Left forelimb (tissue), 1 donor: ENCODE measurements around the gene EHBP1L1.
A peak's percentile ranks its signal among the peaks of the same experiment; 100 is the strongest.

Source experiments
- DNase-seq: peaks from one replicate; pipeline ENCODE4 v3.0.0-alpha.2; 2018; ENCODE audit warnings: low spot score

Gene EHBP1L1

DNA sequence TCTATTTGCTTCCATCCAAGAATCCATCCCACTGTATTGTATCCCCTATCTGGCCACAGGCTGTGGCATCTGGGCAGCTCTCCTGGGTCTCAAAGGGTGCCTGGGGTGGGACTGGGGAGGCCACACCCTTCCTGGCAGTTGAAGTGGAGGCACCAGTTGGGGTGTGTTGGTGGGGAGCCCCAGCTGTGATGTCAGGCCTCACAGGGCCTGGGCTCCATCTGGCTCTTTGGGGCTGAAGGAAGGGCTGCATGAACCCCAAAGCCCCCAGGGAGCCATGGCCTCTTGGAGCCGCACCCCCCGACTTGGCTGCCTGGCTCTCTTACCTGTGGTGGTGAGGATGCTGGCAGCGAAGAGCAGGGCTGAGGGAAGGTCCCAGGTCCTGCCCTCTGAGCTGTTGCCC is 19.3 kb downstream of the EHBP1L1 start:
- no peak for DNase-seq

DNA sequence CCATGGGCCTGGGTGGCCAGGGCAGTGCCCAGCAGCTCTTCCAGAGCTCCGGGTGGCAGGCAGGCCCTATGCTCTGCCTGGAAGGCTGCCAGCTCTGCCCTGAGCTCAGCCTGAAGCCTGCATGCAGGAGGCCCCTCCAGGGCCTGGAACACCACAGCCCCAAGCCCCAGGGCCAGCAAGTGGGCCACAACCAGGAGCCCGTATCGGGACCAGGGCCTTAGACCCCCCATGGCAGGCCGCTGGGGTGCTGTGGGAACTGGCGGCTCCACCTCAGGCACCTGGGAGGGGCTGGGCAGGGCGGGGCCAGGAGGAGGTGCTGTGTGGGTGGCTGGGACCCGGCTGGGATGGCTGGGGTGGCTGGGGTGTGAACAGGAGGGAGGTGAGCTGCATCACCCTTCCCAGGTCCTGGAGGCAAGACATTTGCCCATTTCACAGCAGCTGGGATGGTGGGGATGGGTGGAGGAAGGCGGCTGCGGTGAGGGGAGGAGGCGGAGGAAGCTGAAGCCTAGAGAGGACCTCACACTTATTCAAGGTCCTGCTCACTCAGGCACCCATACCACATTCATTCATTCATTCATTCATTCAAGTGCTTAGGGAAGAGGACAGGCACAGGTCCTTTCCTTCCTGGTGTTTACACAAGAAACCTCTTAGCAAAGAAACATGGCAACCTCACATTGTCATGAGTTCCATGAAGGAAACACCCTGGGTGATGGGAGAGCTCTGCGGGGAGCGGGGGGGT is 19.9 kb downstream of the EHBP1L1 start, which contains the start of gene KCNK7:
Gene KCNK7, minus strand, starts transcription at position 258 of the 739 bp plus-strand sequence. Its CDS starts 28 bp downstream, at position 230.
- no peak for DNase-seq

DNA sequence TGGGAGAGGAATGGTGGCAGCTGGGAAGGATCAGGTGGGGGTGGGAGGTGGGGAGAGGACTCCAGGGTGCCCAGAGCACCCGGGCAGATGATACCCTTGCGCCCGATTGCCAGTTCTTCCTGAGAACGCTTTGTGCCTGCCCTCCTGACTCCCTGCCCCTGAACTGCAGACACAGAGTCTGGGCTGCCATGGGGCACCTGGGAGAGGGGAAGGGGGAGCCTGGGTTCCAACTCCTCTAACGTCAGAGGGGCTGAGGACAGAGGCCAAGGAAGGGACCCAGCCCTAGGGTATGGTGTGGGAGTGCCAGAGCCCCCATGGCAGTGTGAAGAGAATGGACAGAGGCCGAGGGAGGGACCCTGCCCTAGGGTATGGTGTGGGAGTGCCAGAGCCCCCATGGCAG is 20.7 kb downstream of the EHBP1L1 start:
- DNase-seq = no peak

DNA sequence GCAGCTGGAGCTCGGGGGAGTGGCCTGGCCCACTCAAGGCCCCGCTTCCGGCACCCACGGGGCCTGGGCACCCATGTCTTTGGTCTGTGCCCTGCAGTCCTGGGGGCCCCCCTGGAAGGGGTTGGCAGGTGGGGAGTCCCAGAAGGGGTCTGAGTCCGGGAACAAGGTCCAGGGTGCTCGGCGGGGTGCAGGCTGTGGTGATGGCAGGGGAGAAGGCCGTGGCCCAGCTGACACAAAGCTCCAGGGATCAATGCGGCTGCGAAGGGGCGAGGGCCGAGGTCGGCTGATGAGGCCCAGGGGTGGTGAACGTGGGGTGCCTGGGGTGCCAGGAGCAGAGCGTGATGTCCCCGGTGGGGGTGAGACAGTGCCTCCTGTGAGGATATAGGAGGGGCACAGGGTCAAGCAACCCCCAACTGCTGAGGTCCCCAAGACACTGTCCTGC is 22.4 kb downstream of the EHBP1L1 start:
- DNase-seq = no peak

DNA sequence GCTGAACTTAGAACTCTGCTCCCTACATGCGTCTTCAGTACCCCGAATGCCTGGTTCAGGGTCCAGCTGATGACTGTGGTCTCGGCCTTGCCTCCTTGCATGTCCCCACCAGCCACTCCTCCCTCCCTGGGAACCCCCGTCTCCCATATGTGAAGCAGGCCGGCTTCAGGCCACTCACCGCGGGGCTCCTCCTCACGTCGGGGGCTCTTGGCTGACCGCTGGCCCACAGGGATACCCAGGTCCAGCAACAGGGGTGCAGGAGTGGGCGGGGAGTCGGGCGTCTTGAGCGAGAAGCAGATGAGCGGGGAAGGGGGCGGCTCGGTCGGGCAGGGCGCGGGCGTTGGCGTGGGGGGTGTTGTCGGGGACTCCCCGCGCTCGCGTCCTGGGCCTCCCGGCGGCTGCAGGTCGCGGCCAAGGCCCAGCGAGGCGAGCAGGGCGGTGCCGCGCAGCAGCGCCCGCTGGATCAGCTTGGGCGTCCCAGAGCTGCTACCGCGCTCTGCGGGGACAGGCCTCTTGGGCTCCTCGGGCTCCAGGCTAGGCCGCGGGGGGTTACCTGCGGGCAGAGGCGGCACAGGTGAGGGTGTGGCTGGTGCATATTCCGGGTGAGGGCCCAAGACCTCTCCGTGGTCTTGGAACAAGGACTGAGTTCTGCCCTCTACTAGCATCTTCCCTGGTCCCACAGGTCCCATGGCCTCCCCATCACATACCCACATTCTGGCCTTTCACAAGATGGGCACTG is 23.5 kb downstream of the EHBP1L1 start:
- DNase-seq = no peak

DNA sequence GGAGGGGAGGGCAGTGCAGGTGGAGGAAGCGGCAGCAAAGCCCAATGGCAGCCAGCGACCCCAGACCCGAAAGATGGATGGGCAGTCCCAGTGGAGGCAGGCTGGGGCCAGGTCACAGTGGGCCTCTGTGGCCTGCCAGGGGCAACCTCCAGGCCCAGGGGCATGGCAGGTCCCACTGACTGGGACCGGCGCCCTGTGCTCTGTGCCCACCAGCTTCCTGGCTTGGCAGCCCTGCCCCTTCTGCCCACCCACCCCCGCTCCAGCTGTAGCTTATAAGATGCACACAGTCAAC is 24.0 kb downstream of the EHBP1L1 start:
- DNase-seq = no peak

DNA sequence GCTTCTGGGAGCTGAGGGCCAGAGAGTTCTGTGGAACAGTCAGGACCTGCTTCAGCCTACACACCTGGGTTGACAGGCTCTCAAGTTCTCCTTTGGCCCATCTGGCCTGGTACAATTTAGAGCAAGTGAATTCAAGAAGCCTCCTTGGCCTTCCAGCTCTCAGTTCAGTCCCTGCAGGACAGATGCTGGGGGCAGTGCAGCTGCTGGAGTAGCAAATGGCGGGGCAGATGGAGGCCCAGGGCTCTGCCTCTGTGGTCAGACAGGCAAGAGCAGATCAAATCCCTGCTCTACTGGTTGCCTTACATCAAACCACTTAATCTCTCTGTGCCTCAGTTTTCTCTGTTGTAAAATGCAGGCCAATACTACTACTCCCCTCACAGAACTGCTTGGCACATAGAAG is 28.4 kb downstream of the EHBP1L1 start:
- DNase-seq = no peak

DNA sequence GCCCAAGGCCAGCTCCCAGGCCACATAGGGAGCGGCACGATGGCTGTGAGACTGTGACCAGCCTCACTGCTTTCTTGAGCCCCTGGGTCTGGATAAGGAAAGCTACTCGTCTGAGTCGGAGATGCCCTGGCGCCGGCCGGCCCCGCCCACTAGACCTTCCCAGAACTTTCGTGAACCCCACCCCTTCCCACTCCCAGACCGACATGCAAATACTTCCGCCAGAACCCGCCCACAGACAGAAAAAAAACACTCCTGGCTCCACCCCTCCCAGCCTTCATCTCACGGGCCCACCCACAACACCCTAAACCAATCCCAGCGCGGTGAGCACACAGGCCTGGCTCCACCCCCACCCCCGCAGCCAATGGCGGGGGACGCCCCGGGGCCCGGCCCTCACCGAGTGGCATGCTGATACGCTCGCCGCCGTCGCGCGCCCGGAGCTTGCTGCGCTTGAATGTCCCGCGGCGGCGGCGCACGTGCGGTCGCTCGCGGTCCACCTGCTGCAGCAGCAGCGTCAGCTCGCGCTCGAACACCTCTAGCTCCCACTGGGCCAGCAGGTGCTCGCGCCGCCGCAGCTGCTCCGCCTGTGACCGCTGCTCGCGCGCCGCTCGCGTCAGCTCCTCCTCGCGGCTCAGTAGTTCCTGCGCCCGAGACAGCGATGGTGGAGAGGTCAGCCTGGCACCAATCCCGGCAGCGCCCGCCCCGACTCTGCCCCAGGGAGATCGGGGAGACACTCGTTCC is 31.2 kb downstream of the EHBP1L1 start:
- DNase-seq = peak; percentile 95

DNA sequence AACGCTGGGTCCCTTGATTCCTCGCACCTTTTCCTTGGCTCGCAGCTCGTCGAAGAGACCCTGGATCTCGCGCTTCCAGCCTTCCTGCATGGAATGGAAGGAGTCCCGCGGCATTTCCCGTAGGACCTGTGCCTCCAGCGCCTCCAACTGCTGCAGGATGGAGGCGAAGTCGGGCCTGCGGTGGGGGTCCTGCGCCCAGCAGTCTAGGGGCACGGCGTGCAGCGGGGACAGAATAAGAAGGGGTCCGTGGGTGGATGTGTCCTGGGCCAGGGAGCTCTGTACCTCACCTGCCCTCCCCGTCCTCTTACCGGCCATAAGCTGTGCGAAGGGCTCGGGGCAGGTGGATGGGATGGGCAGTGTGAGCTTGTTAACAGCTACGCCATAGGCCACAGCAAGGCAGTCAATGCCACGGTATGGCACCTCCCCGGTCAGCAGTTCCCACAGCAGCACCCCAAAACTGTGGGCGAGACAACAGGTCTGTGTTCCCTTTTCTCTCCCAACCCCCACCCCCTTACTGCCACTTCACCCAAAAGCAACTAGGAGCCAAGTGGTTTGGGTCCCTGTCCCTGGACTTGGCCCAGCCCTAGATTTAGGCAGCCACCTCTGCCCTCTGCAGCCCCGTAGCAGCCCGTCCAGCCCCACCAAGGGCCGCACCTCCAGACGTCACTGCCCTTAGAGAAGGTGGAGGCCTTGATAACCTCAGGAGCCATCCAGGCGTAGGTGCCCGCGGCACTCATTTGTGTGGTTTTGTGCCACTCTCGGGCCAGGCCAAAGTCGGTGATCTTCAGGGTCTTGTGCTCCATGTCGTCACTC is 32.0 kb downstream of the EHBP1L1 start:
- DNase-seq = no peak

DNA sequence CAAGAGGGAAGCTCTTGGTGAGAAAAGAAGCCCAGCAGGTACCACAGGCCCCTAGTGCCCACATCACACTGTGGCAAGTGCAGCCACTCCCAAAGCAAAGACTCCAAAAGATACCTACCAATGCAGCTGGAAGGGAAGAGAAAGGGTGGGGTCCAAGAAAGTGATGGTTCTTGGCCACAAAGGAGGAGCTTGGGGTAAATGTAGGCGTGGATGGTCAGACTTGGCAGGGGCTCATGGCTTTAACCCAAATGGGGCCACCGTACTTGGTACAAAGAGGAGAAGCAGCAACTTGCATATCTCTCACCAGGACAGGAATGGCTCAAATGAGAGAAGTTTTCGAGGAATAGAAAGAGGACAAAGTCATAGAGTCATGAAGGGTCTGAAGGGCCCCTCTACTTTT is 33.4 kb downstream of the EHBP1L1 start:
- DNase-seq = no peak

DNA sequence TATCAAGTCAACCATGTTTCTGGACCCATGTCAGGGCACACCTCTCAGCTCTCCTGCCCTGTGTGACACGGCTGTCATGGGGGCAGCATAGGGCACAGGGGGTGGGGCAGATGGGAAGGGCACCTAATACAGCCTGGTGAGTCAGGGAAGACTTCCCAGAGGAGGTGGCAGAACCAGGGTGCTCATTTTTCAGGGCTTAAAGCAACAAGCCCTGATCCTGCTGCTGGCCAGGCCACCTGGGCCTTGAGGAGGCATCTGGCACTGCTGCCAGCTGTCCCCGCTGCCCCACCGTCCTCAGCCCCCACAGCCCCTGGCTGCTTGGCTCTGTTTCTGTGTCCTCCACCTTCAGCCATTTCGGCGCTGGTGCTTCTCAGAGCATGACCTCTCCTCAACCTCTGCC is 33.8 kb downstream of the EHBP1L1 start:
- no peak for DNase-seq

DNA sequence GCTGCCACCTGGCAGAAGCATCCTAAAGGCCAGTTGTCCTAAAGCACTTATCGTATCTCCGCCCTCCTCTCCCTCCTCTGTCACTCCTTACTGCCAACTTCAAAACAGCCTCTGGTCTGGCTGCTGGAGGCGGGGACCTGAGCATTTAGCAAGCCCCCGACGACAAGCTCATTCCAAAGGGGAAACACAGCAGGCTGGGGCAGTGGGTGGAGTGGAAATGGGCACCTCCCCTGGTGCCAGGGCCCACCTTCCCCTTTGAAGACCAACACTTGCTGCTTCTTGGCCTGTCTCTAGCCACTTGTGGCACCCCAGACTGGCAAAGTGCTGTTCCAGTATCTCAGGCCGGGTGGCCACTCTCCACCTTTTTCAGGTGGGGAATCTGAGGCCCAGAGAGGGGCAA is 34.6 kb downstream of the EHBP1L1 start:
- no peak for DNase-seq

DNA sequence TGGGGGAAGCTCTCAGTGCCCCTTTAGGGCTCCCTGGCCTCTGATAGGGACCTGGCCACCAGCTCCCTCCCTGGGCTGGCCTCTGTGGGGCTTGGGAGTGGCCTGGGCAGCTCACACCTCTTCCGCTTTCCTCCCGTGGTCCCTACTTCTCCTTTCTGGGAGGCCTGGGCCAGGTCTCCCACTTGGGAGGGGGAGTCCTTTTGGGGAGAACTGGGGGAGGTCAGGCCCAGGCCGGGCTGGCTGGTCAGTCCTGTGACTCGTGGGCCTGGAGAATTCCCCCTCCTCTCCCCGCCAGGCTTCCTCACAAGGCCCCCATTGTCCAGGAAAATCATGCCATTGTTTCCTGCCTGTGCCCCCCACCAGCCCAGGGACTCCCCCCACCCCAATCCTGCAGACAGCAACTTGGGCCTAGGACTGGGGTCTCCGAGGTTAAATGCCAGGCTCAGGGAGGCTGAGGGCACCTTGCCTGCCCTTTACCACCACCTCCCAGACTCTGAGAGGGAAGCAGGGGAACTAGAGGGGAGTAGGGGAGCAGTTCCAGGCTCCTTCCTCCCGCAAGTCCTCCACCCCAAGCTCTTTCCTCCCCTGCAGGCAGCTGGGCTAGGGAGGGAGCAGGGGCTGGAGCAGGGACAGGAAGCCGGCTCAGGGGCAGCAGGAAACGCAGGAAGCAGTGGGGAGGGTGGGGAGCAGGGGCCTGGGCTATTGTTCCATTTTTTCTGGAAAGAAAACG is 35.3 kb downstream of the EHBP1L1 start:
- no peak for DNase-seq

DNA sequence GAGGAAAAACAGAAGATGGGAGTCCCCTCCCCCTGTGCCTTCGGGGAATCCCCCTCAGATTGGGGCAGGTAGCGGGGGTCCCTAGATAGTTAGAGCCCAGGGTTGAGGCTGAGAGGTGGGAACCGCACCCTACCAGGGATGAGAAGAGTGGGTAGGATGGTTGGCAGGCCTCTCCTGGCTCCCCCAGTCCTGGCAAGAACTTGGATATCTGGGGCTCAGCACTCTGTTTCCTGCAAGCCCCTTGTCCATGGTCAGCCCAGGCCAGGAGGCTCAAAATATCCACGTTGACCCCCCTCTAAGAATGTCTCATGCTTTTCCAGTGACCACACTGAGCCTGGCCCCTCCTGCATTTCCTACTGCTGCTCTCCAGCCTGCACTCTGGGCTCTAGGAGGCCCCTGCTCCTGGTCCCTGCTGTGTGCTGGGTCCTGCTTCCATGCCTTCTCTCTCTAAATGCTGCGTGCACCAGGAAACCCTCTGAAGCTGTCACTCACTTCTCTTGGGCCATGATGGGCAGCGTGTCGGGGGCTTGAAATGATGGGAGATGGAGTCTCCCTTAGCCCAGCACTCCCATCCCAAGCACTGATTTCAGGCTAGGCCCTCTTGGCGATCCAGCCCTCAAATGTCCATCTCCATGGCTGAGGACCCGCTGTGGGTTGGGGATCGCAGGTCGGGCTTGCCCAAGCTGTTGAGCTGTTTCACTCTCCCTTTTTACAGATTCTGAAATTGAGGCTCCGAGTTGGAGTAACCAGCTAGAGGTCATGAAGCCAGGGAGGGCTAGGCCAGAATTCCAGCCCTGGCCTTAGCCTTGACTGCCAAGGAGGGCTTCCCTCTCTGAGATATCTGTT is 36.1 kb downstream of the EHBP1L1 start:
- DNase-seq = no peak

DNA sequence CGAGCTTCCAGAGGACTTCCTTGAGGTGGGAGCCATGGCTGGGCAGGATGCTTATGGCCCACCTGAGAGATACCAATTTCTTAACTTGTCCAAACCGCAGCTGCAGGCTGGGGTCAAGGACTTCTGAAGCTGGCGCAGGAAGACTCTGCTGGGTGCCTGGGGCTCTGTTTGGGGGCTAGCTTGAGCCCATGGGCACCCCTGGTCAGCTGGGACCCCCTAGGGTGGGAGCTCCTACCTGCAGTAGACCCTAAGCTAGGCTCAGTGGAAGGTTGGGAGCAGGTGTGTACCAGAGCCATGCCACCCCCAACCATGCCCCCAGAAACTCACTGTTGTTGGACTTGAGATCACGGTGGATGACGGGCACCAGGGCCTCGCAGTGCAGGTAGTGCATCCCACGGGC is 36.8 kb downstream of the EHBP1L1 start:
- DNase-seq = no peak

DNA sequence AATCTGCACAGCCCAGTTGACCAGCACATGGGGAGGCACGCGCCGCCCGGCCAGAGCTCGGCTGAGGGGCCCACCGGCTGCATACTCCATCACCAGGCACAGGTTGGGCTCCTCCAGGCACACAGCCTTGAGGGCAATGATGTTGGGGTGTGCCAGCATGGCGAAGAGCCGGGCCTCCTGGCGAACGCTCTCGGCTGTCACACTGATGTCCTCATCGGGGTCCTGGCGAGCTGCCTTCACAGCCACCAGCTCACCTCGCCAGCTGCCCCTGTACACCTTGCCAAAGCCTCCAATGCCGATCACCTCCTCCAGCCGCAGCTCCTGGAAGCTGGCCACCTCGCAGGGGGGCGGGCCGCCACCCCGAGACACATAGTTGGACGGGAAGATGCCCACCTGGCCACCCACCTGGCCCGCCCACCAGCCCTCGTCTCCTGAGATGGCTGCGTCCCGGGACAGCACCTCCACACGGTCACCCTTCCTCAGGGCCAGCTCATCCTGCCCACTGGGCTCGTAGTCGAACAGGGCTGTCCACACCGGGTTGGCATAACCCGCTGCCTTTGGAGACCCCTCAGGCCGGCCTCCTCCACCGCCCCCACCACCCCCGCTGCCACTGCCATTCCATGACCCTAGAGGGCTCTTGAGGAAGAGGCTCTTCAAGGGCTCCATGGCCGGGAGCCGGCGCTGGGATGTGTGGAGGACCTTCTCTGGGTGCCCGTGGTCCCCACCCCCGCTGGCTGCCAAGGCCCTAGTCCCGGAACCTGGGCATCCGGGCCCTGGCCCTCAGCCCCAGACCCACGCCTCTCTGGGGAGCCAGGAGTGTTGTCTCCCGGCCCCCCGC is 37.5 kb downstream of the EHBP1L1 start:
- no peak for DNase-seq

DNA sequence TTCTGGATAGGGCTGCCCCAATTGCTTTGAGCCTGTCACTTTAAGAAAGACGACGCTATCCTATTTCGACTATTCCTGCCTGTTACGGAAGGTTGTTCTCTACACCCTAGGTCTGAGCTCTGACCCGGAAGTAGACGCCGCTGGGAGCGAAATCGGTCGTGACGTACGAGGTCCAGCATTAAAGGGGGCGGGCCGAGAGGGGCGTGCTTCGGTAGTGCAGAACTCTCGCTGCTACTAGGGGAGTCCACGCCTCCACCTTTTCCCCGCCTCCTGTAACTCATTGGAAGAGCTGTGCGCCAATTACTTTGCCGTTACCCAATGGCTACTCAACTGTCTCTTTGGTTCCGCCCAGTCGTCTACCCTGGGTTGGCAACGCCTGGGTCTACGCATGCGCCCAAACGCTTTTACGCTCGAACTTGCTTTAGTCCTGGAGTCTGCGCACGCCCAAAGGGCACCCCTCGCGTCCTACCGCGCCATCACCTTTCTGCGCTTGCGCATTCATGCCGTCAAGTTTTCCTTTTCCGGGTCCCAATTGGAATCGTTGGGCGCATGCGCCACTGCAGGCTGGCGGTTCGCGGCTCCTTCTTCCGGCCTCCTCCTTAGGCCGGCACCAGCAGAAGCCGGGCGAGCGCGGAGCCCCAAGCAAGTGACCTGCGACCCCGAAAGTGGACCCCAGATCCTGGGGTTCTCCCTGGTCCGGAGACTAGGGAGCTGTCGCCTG is 39.5 kb downstream of the EHBP1L1 start, which contains the start of gene PCNX3:
Gene PCNX3, plus strand, starts transcription at position 548 of the 721 bp plus-strand sequence. CDS start 536 bp downstream, outside the sequence.
- peak; percentile 100 for DNase-seq

DNA sequence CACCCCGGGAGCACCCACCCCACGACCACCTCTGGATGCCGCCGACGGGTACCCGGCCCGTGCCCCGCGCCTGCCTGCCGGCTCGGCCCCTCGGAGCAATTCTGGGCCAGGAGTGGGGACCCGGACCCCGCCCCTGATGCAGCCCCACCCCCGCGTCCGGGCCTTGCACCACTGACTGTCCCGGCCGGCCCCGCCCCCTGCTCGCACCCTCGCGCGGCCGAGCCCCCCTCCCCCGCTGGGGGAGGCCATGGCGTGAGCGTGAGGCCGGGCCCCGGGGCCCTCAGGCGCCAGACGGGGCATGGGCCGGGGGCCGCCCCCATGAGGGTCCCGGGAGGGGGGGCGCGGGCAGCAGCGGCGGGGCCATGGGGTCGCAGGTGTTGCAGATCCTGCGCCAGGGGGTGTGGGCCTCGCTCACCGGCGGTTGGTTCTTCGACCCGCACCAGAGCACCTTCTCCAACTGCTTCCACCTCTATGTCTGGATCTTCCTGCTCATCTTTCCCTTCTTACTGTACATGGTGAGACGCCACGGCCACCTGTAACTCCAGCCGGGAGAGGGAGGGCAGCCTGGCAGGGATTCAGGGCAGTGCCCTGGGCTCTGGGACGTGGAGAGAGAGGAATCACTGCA is 40.2 kb downstream of the EHBP1L1 start:
- no peak for DNase-seq
